NCI-H460 (cell line): Measurements from ENCODE around the gene RIPK4. TPM values are rescaled to one million over a fixed set of nuclear protein-coding genes. Genes with fewer than 3 reads are reported as not detected.
"Not testable (repeated sequence)": the region's sequence is repeated elsewhere in the genome, so short reads cannot be mapped to it uniquely, and the experiment has no call there.

Experiments
- DNase-seq: peaks from one replicate; pipeline ENCODE4 v3.0.0-alpha.2; 2016; ENCODE audit warnings: low read depth; ENCODE audit errors: extremely low read depth
- small RNA-seq, 2 experiments: library from RNA; depleted of rRNA; stranded (forward); fragments of <200 nt; gene quantifications; one replicate each; pipeline ENCODE3, GENCODE V24; 2014
- total RNA-seq: library from RNA; depleted of rRNA; stranded (reverse); fragments of >200 nt; shearing (Covaris generic); gene quantifications from 2 replicates; pipeline ENCODE4 v1.2.3, GENCODE V29; 2014; rRNA removed

RIPK4 gene
- total RNA-seq, 1 experiment from 2014 or later = 1.8 TPM

GRCh38 chr21:41703857-41704501, 62.9 kb downstream of the RIPK4 start:
- DNase-seq = no peak

GRCh38 chr21:41701749-41702148, 65.1 kb downstream of the RIPK4 start:
- DNase-seq = no peak

- no peak for DNase-seq
Observed at GRCh38 chr21:41699311-41699710, 67.5 kb downstream of the RIPK4 start.

- no peak for DNase-seq
Observed at GRCh38 chr21:41698071-41698470, 68.8 kb downstream of the RIPK4 start.

GRCh38 chr21:41695513-41695912, 71.3 kb downstream of the RIPK4 start:
- no peak for DNase-seq

- not testable (repeated sequence) for DNase-seq
Observed at GRCh38 chr21:41694042-41694441, 72.8 kb downstream of the RIPK4 start.

GRCh38 chr21:41692185-41692565, 74.7 kb downstream of the RIPK4 start:
- no peak for DNase-seq

- DNase-seq = no peak
Observed at GRCh38 chr21:41691205-41692184, 75.4 kb downstream of the RIPK4 start.

Small RNA genes lying within 50 kb of the gene (small RNA-seq; reads per million reads assigned to genes)
- gene MIR6814 = 0 reads per million in 2 experiments

Other genes starting within 250 kb of the RIPK4 start
- 2.4 and 4.3 TPM in 2 replicates for gene PRDM15, start 112.3 kb upstream of the RIPK4 start, total RNA-seq
- gene C2CD2, start 187.0 kb upstream of the RIPK4 start, total RNA-seq = 8.1 and 9.3 TPM in 2 replicates
- 13.2 and 14.4 TPM in 2 replicates for gene ZBTB21, start 243.3 kb upstream of the RIPK4 start, total RNA-seq